Lower leg skin (tissue), 3 donors: ENCODE results near the gene DPP6.

Experiments
- CTCF ChIP-seq, 3 donors: fragments of 450-650 bp; IDR thresholded peaks; one replicate each; pipeline ENCODE4 v1.5.1; 2016; ENCODE audit warnings: antibody characterized with exemption in 3 of 3, mild to moderate bottlenecking in 3 of 3, moderate library complexity in 2 of 3
- POLR2A ChIP-seq, 2 donors: fragments of 450-650 bp; IDR thresholded peaks; one replicate each; pipeline ENCODE4 v1.6.1; 2016 to 2017; ENCODE audit warnings: antibody characterized with exemption in 2 of 2, mild to moderate bottlenecking in 1 of 2, moderate library complexity in 1 of 2

GRCh38 chr7:154289119-154289518, 236.9 kb downstream of the DPP6 start:
- no peak for TF ChIP-seq CTCF (IDR thresholded peaks at IDR 0.05)
- no peak for TF ChIP-seq POLR2A (IDR thresholded peaks at IDR 0.05)
